Hepatocyte (in vitro differentiated cells): Measurements from ENCODE around the gene ENSA. TPM values are rescaled to one million over a fixed set of nuclear protein-coding genes. Genes with fewer than 3 reads are reported as not detected.
"Not testable (repeated sequence)": the region's sequence is repeated elsewhere in the genome, so short reads cannot be mapped to it uniquely, and the experiment has no call there.

Experiments
- DNase-seq: peaks from one replicate; pipeline ENCODE4 v3.0.0-alpha.2; 2016; ENCODE audit warnings: low spot score
- H2AFZ ChIP-seq: fragments of 200-600 bp; sonication (generic); 2 replicates; pipeline ENCODE4 v1.6.0; 2016; ENCODE audit warnings: antibody characterized with exemption, mild to moderate bottlenecking
- H3K27ac ChIP-seq: fragments of 200-600 bp; sonication (generic); 2 replicates; pipeline ENCODE4 v1.5.1; 2016; ENCODE audit warnings: mild to moderate bottlenecking
- H3K27me3 ChIP-seq: fragments of 200-600 bp; sonication (generic); 2 replicates; pipeline ENCODE4 v1.6.1; 2016
- H3K36me3 ChIP-seq: fragments of 200-600 bp; sonication (generic); replicated peaks from 2 replicates; pipeline ENCODE4 v1.5.1; 2016; ENCODE audit warnings: low read depth; ENCODE audit not compliant: insufficient read depth
- H3K4me1 ChIP-seq: fragments of 200-600 bp; sonication (generic); 2 replicates; pipeline ENCODE4 v1.5.1; 2016; ENCODE audit warnings: mild to moderate bottlenecking, moderate library complexity; ENCODE audit not compliant: insufficient read depth
- H3K4me2 ChIP-seq: fragments of 200-600 bp; sonication (generic); 2 replicates; pipeline ENCODE4 v1.6.0; 2016
- H3K4me3 ChIP-seq: fragments of 200-600 bp; sonication (generic); 2 replicates; pipeline ENCODE4 v1.5.1; 2016; ENCODE audit warnings: mild to moderate bottlenecking
- H3K79me2 ChIP-seq: fragments of 200-600 bp; sonication (generic); 2 replicates; pipeline ENCODE4 v1.6.0; 2017; ENCODE audit warnings: mild to moderate bottlenecking
- H3K9me2 ChIP-seq: fragments of 200-600 bp; sonication (generic); replicated peaks from 2 replicates; pipeline ENCODE4 v1.6.0; 2017; ENCODE audit warnings: mild to moderate bottlenecking; ENCODE audit not compliant: insufficient read depth
- H3K9me3 ChIP-seq: fragments of 200-600 bp; sonication (generic); 2 replicates; pipeline ENCODE4 v1.5.1; 2016; ENCODE audit warnings: low read depth, mild to moderate bottlenecking
- H4K20me1 ChIP-seq: fragments of 200-600 bp; sonication (generic); 2 replicates; pipeline ENCODE4 v1.6.0; 2016; ENCODE audit warnings: mild to moderate bottlenecking; ENCODE audit not compliant: insufficient read depth, poor library complexity, severe bottlenecking
- CTCF ChIP-seq: fragments of 200-600 bp; sonication (generic); IDR thresholded peaks from 2 replicates; pipeline ENCODE4 v1.5.1; 2016; ENCODE audit warnings: antibody characterized with exemption, mild to moderate bottlenecking; ENCODE audit not compliant: poor library complexity
- EZH2 ChIP-seq: fragments of 200-600 bp; sonication (generic); IDR thresholded peaks from 2 replicates; pipeline ENCODE4 v1.6.1; 2016; ENCODE audit warnings: antibody characterized with exemption, mild to moderate bottlenecking, borderline replicate concordance
- EZH2phosphoT487 ChIP-seq: fragments of 200-600 bp; sonication (generic); IDR thresholded peaks from one replicate; pipeline ENCODE4 v1.6.1; 2018; ENCODE audit warnings: antibody characterized with exemption, mild to moderate bottlenecking, low read depth, moderate library complexity; ENCODE audit not compliant: unreplicated experiment, severe bottlenecking
- WGBS: methylation state at CpG from one replicate; pipeline ENCODE4 v1.1.6; 2016; ENCODE audit warnings: low lambda C conversion rate; ENCODE audit errors: missing lambda C conversion rate; 5-methylcytosine and 5-hydroxymethylcytosine counted together
- polyA plus RNA-seq: library from polyadenylated mRNA; unstranded; fragments of >200 nt; fragmentation: Nextera tagmentation; extraction: Ambion mirVana; gene quantifications from 2 replicates; pipeline ENCODE4 v1.2.1, GENCODE V29; 2016
- total RNA-seq: library from RNA; depleted of rRNA; stranded (reverse); fragments of >200 nt; gene quantifications from 2 replicates; pipeline ENCODE4 v1.2.3, GENCODE V29; 2014

ENSA gene
- total and polyA plus RNA-seq, 2 experiments from 2014 or later = 70.8 to 148 TPM

GRCh38 chr1:150596976-150597375 lies 32.4 kb downstream of the ENSA start:
- no peak for TF ChIP-seq EZH2phosphoT487
- TF ChIP-seq CTCF = no peak
- no peak for TF ChIP-seq EZH2
- 77% methylated on average over 3 of the region's 3 CpGs for WGBS
- Histone ChIP-seq H4K20me1 (no peaks in the 10 kb centered on the region), H3K4me3 (no peak overlapping the region), H3K4me1 (no peaks in the 10 kb centered on the region), H3K27me3 (no peaks in the 10 kb centered on the region), H3K9me3 (no peaks in the 10 kb centered on the region), H3K27ac (no peak overlapping the region), H3K9me2 (no peaks in the 10 kb centered on the region), H3K4me2 (no peak overlapping the region), H2AFZ (no peak overlapping the region), H3K79me2 (no peaks in the 10 kb centered on the region), H3K36me3 (no peaks in the 10 kb centered on the region)
- DNase-seq = no peak

- DNase-seq = no peak
- 93% methylated on average over 7 of the region's 7 CpGs for WGBS
- no peaks in the 10 kb centered on the region for H3K36me3 ChIP-seq
- H3K27ac ChIP-seq = no peak overlapping the region
- H3K79me2 ChIP-seq = no peaks in the 10 kb centered on the region
- no peaks in the 10 kb centered on the region for H3K9me3 ChIP-seq
- no peaks in the 10 kb centered on the region for H3K9me2 ChIP-seq
- H4K20me1 ChIP-seq = no peaks in the 10 kb centered on the region
- H2AFZ ChIP-seq = no peak overlapping the region
- no peak for TF ChIP-seq EZH2phosphoT487
- no peak for TF ChIP-seq CTCF
- no peak for TF ChIP-seq EZH2
- H3K27me3 ChIP-seq = no peaks in the 10 kb centered on the region
- no peak overlapping the region for H3K4me3 ChIP-seq
- H3K4me1 ChIP-seq = no peaks in the 10 kb centered on the region
- H3K4me2 ChIP-seq = no peak overlapping the region
These were observed 33.1 kb downstream of the ENSA start for GRCh38 chr1:150596095-150596892.

GRCh38 chr1:150582371-150582770 lies 47.0 kb downstream of the ENSA start:
- H3K4me1 ChIP-seq = peaks cover 7% of the 10 kb centered on the region
- H2AFZ ChIP-seq = no peak overlapping the region
- peaks cover 30% of the 10 kb centered on the region for H3K79me2 ChIP-seq
- no peak overlapping the region for H3K4me3 ChIP-seq
- no peak for DNase-seq
- H3K9me3 ChIP-seq = no peaks in the 10 kb centered on the region
- TF ChIP-seq CTCF (no peak), EZH2phosphoT487 (no peak), EZH2 (no peak)
- no peak overlapping the region for H3K27ac ChIP-seq
- H3K4me2 ChIP-seq = no peak overlapping the region
- no peaks in the 10 kb centered on the region for H3K27me3 ChIP-seq
- H3K36me3 ChIP-seq = no peaks in the 10 kb centered on the region
- peaks cover 17% of the 10 kb centered on the region for H4K20me1 ChIP-seq
- no peaks in the 10 kb centered on the region for H3K9me2 ChIP-seq
- 100% methylated on average over 2 of the region's 2 CpGs for WGBS

GRCh38 chr1:150581962-150582361 lies 47.5 kb downstream of the ENSA start:
- H3K4me3 ChIP-seq, H3K27ac ChIP-seq, H3K36me3 ChIP-seq, H3K4me2 ChIP-seq, H3K9me3 ChIP-seq, DNase-seq, H2AFZ ChIP-seq, H3K9me2 ChIP-seq, H3K4me1 ChIP-seq, H3K27me3 ChIP-seq: not testable (repeated sequence)
- WGBS = 98% methylated on average over 14 of the region's 14 CpGs
- peaks cover 34% of the 10 kb centered on the region for H3K79me2 ChIP-seq
- peaks cover 21% of the 10 kb centered on the region for H4K20me1 ChIP-seq

- H3K4me3 ChIP-seq, H3K9me3 ChIP-seq: not testable (repeated sequence)
These were observed 48.0 kb downstream of the ENSA start for GRCh38 chr1:150581437-150581836.

GRCh38 chr1:150580966-150581365 lies 48.4 kb downstream of the ENSA start:
- not testable (repeated sequence) for H3K4me1 ChIP-seq, DNase-seq, H3K4me3 ChIP-seq, H3K9me3 ChIP-seq, H3K4me2 ChIP-seq, H3K27ac ChIP-seq, H3K9me2 ChIP-seq, H3K36me3 ChIP-seq, H3K27me3 ChIP-seq, H2AFZ ChIP-seq
- Histone ChIP-seq H3K79me2 (peaks cover 44% of the 10 kb centered on the region), H4K20me1 (peaks cover 31% of the 10 kb centered on the region)
- 98% methylated on average over 3 of the region's 3 CpGs for WGBS

More at GRCh38 chr1:150581437-150581836, 48.0 kb downstream of the ENSA start:
- not testable (repeated sequence) for H3K36me3 ChIP-seq, H3K27ac ChIP-seq, H2AFZ ChIP-seq, H3K4me2 ChIP-seq, H3K4me1 ChIP-seq, H3K27me3 ChIP-seq, H3K9me2 ChIP-seq, DNase-seq
- 98% methylated on average over 7 of the region's 7 CpGs for WGBS
- peaks cover 40% of the 10 kb centered on the region for H3K79me2 ChIP-seq
- peaks cover 27% of the 10 kb centered on the region for H4K20me1 ChIP-seq
